ENCODE results near the gene HERPUD1. TPM values are rescaled to one million over a fixed set of nuclear protein-coding genes. Genes with fewer than 3 reads are reported as not detected.

HERPUD1 gene
- total and polyA plus RNA-seq, 2 of the 13 experiments (the other 11 are each of a cell fraction or from before 2014, with no cell fraction given) = 96.2 to 323 TPM

GRCh38 chr16:56973294-56973689, 41.4 kb downstream of the HERPUD1 start (continued):
- TF ChIP-seq ELF4 (CRISPR knock-in tag; IDR thresholded peaks at IDR 0.05; ENCODE audit: borderline replicate concordance) = no peak
- TF ChIP-seq, protein P1, sequence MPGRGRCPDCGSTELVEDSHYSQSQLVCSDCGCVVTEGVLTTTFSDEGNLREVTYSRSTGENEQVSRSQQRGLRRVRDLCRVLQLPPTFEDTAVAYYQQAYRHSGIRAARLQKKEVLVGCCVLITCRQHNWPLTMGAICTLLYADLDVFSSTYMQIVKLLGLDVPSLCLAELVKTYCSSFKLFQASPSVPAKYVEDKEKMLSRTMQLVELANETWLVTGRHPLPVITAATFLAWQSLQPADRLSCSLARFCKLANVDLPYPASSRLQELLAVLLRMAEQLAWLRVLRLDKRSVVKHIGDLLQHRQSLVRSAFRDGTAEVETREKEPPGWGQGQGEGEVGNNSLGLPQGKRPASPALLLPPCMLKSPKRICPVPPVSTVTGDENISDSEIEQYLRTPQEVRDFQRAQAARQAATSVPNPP (CRISPR knock-in tag; IDR thresholded peaks at IDR 0.05) = no peak
- TF ChIP-seq HMGA1 (CRISPR knock-in tag; conservative IDR thresholded peaks at IDR 0.05) = no peak
- peak; percentile 37; the same call in 1 of the 2 replicates for TF ChIP-seq ZBTB7B (CRISPR knock-in tag; IDR thresholded peaks at IDR 0.05)
- TF ChIP-seq SIX1 (CRISPR knock-in tag; IDR thresholded peaks at IDR 0.05; ENCODE audit: borderline replicate concordance) = no peak
- no peak for TF ChIP-seq ZNF224 (CRISPR knock-in tag; IDR thresholded peaks at IDR 0.05)
- peak; percentile 71; the same call in 1 of the 2 replicates for TF ChIP-seq SALL1 (CRISPR knock-in tag; IDR thresholded peaks at IDR 0.05)
- TF ChIP-seq, protein P2, sequence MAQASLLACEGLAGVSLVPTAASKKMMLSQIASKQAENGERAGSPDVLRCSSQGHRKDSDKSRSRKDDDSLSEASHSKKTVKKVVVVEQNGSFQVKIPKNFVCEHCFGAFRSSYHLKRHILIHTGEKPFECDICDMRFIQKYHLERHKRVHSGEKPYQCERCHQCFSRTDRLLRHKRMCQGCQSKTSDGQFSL (CRISPR knock-in tag; IDR thresholded peaks at IDR 0.05) = no peak
- peak; percentile 21; the same call in 1 of the 2 replicates for TF ChIP-seq HNF4A (CRISPR knock-in tag; IDR thresholded peaks at IDR 0.05)
- no peak for TF ChIP-seq ZNF800 (CRISPR knock-in tag; IDR thresholded peaks at IDR 0.05)
- no peak for TF ChIP-seq ZNF296 (CRISPR knock-in tag; conservative IDR thresholded peaks at IDR 0.05)
- no peak for TF ChIP-seq ZNF513 (CRISPR knock-in tag; conservative IDR thresholded peaks at IDR 0.05)
- TF ChIP-seq IKZF5 (CRISPR knock-in tag; IDR thresholded peaks at IDR 0.05) = peak; percentile 40; the same call in 1 of the 2 replicates
- TF ChIP-seq, protein P3, sequence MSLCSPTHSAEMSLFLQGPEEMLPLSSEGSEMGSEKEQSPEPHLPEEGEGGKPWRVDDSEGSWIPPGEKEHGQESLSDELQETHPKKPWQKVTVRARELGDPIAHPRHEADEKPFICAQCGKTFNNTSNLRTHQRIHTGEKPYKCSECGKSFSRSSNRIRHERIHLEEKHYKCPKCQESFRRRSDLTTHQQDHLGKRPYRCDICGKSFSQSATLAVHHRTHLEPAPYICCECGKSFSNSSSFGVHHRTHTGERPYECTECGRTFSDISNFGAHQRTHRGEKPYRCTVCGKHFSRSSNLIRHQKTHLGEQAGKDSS (CRISPR knock-in tag; IDR thresholded peaks at IDR 0.05; ENCODE audit: borderline replicate concordance, low read depth) = no peak
- 0 out of 2 replicates have a peak, but pooled peaks have one; percentile 29 for TF ChIP-seq HIC2 (CRISPR knock-in tag; IDR thresholded peaks at IDR 0.05; ENCODE audit: low read depth)
- no peak for TF ChIP-seq ZKSCAN5 (CRISPR knock-in tag; IDR thresholded peaks at IDR 0.05)
- no peak for TF ChIP-seq ZSCAN31 (CRISPR knock-in tag; IDR thresholded peaks at IDR 0.05; ENCODE audit: low read depth)
- no peak for TF ChIP-seq ZNF543 (CRISPR knock-in tag; IDR thresholded peaks at IDR 0.05)
- no peak for TF ChIP-seq SIX4 (CRISPR knock-in tag; IDR thresholded peaks at IDR 0.05)
- peak; percentile 19 for TF ChIP-seq YY1 (IDR thresholded peaks at IDR 0.05; ENCODE audit: insufficient read depth, insufficient replicate concordance, low read depth, low read length)
- TF ChIP-seq NFIC (IDR thresholded peaks at IDR 0.05; ENCODE audit: low read length) = no peak
- TF ChIP-seq CREM (IDR thresholded peaks at IDR 0.05) = no peak
- TF ChIP-seq CREM (CRISPR knock-in tag; IDR thresholded peaks at IDR 0.05) = no peak
